Osteocyte (in vitro differentiated cells): ENCODE measurements around the gene ATP5MK. TPM values are rescaled to one million over a fixed set of nuclear protein-coding genes. Genes with fewer than 3 reads are reported as not detected.

ENCODE experiments used
- DNase-seq: peaks from one replicate; pipeline ENCODE4 v3.0.0; 2021; ENCODE audit warnings: mixed read lengths; ENCODE audit not compliant: unreplicated experiment; ENCODE audit errors: extremely low spot score
- H3K27ac Mint-ChIP-seq: one replicate; pipeline ENCODE4 v1.8.0; 2021; ENCODE audit warnings: mild to moderate bottlenecking, mixed read lengths; ENCODE audit not compliant: unreplicated experiment
- H3K27me3 Mint-ChIP-seq: one replicate; pipeline ENCODE4 v1.8.0; 2021; ENCODE audit warnings: mixed read lengths; ENCODE audit not compliant: unreplicated experiment
- H3K36me3 Mint-ChIP-seq: one replicate; pipeline ENCODE4 v1.8.0; 2021; ENCODE audit warnings: mixed read lengths; ENCODE audit not compliant: unreplicated experiment
- H3K4me1 Mint-ChIP-seq: one replicate; pipeline ENCODE4 v1.8.0; 2021; ENCODE audit warnings: mixed read lengths; ENCODE audit not compliant: unreplicated experiment
- H3K4me3 Mint-ChIP-seq: one replicate; pipeline ENCODE4 v1.8.0; 2021; ENCODE audit warnings: mild to moderate bottlenecking, moderate library complexity, mixed read lengths; ENCODE audit not compliant: unreplicated experiment
- H3K9me3 Mint-ChIP-seq: one replicate; pipeline ENCODE4 v1.8.0; 2021; ENCODE audit warnings: mixed read lengths; ENCODE audit not compliant: unreplicated experiment
- CTCF ChIP-seq: fragments of 200-600 bp; sonication (generic); IDR thresholded peaks from 2 replicates; pipeline ENCODE4 v1.5.0; 2021; ENCODE audit warnings: antibody characterized with exemption, mild to moderate bottlenecking, moderate library complexity
- long read RNA-seq: library from polyadenylated mRNA; unstranded; transcript quantifications from one replicate; pipeline ENCODE4 v2.0.0, GENCODE V29; 2021
- total RNA-seq: library from RNA; stranded (reverse); gene quantifications from 2 replicates; pipeline ENCODE4 v1.2.1, GENCODE V29; 2021

Gene ATP5MK
- total RNA-seq = 293 and 307 TPM in 2 replicates
- long read RNA-seq, transcript ATP5MD-201 (4 exons, 364 nt) = major isoform, 58 of 63 reads
- long read RNA-seq, partial matches to known transcripts = 1 of 63 reads
- long read RNA-seq, other reads (novel, unspliced or antisense) = 2 of 63 reads

- Mint-ChIP-seq H3K27ac (peak within 1 kb of the TSS; percentile 95), H3K9me3 (no peaks in the 10 kb centered on the region), H3K36me3 (peaks cover 22% of the 10 kb centered on the region), H3K4me1 (peaks cover 49% of the 10 kb centered on the region), H3K4me3 (peak within 1 kb of the TSS; percentile 97), H3K27me3 (no peaks in the 10 kb centered on the region)
- peak; percentile 31 for TF ChIP-seq CTCF
- peak; percentile 97 for DNase-seq
These were observed at the start of gene ATP5MK, which contains the start of gene PDCD11 for GRCh38 chr10:103396067-103396788. Gene ATP5MK (minus strand): TSS chr10:103396475. CDS start chr10:103392457, 4,018 bp downstream. Gene PDCD11 (plus strand): TSS chr10:103396626. CDS start chr10:103398427, 1,801 bp downstream.

- no peak for TF ChIP-seq CTCF
- Mint-ChIP-seq H3K27ac (no peak overlapping the region), H3K36me3 (peaks cover 48% of the 10 kb centered on the region), H3K27me3 (no peaks in the 10 kb centered on the region), H3K9me3 (no peaks in the 10 kb centered on the region), H3K4me1 (peaks cover 34% of the 10 kb centered on the region), H3K4me3 (no peak overlapping the region)
- no peak for DNase-seq
These were observed 49.1 kb upstream of the ATP5MK start for GRCh38 chr10:103445366-103445765.

- H3K4me3 Mint-ChIP-seq = no peak overlapping the region
- no peaks in the 10 kb centered on the region for H3K27me3 Mint-ChIP-seq
- no peak for TF ChIP-seq CTCF
- no peaks in the 10 kb centered on the region for H3K9me3 Mint-ChIP-seq
- DNase-seq = no peak
- peaks cover 25% of the 10 kb centered on the region for H3K4me1 Mint-ChIP-seq
- H3K36me3 Mint-ChIP-seq = peaks cover 56% of the 10 kb centered on the region
- H3K27ac Mint-ChIP-seq = no peak overlapping the region
These were observed 48.2 kb upstream of the ATP5MK start for GRCh38 chr10:103444478-103444877.

GRCh38 chr10:103443475-103444185 lies 47.4 kb upstream of the ATP5MK start:
- peaks cover 58% of the 10 kb centered on the region for H3K36me3 Mint-ChIP-seq
- H3K27ac Mint-ChIP-seq = no peak overlapping the region
- H3K4me1 Mint-ChIP-seq = peaks cover 17% of the 10 kb centered on the region
- H3K4me3 Mint-ChIP-seq = no peak overlapping the region
- no peak for TF ChIP-seq CTCF
- H3K9me3 Mint-ChIP-seq = no peaks in the 10 kb centered on the region
- DNase-seq = no peak
- no peaks in the 10 kb centered on the region for H3K27me3 Mint-ChIP-seq

GRCh38 chr10:103442031-103442461 lies 45.8 kb upstream of the ATP5MK start:
- TF ChIP-seq CTCF = no peak
- Mint-ChIP-seq H3K4me1 (peaks cover 10% of the 10 kb centered on the region), H3K36me3 (peaks cover 70% of the 10 kb centered on the region), H3K27me3 (no peaks in the 10 kb centered on the region), H3K27ac (no peak overlapping the region), H3K4me3 (no peak overlapping the region), H3K9me3 (no peaks in the 10 kb centered on the region)
- DNase-seq = no peak
